GM18508 (cell line): ENCODE results near the gene CHMP2B.
"Not testable (repeated sequence)": the region's sequence is repeated elsewhere in the genome, so short reads cannot be mapped to it uniquely, and the experiment has no call there.

Experiments
- ATAC-seq: cut with Tn5 transposase; IDR thresholded peaks from one replicate; pipeline ENCODE4 v1.9.1; 2021; ENCODE audit warnings: moderate number of reproducible peaks; ENCODE audit not compliant: insufficient read depth, unreplicated experiment

CHMP2B gene

GRCh38 chr3:87228316-87228715 is 1.2 kb downstream of the CHMP2B start:
- no peak for ATAC-seq

GRCh38 chr3:87229113-87229512 is 2.0 kb downstream of the CHMP2B start:
- ATAC-seq, result no peak

- ATAC-seq, result no peak
Measured at GRCh38 chr3:87233805-87234204, 6.7 kb downstream of the CHMP2B start.

- no peak for ATAC-seq
Measured at GRCh38 chr3:87236093-87236492, 9.0 kb downstream of the CHMP2B start.

- no peak for ATAC-seq
Measured at GRCh38 chr3:87246662-87247429, 19.7 kb downstream of the CHMP2B start.

- ATAC-seq, result no peak
Measured at GRCh38 chr3:87247430-87247773, 20.3 kb downstream of the CHMP2B start.

- ATAC-seq, result not testable (repeated sequence)
Measured at GRCh38 chr3:87248231-87248630, 21.1 kb downstream of the CHMP2B start.

- ATAC-seq, result no peak
Measured at GRCh38 chr3:87248831-87249230, 21.7 kb downstream of the CHMP2B start.

- no peak for ATAC-seq
Measured at GRCh38 chr3:87250009-87250408, 22.9 kb downstream of the CHMP2B start.

GRCh38 chr3:87260270-87260669 is 33.2 kb downstream of the CHMP2B start:
- ATAC-seq, result no peak

- ATAC-seq, result no peak
Measured at GRCh38 chr3:87261925-87262324, 34.8 kb downstream of the CHMP2B start.

GRCh38 chr3:87267953-87268645 is 41.0 kb downstream of the CHMP2B start:
- ATAC-seq, result no peak

- no peak for ATAC-seq
Measured at GRCh38 chr3:87268646-87269211, 41.6 kb downstream of the CHMP2B start.

- ATAC-seq, result no peak
Measured at GRCh38 chr3:87269723-87270122, 42.6 kb downstream of the CHMP2B start.

- ATAC-seq, result no peak
Measured at GRCh38 chr3:87270908-87271700, 44.0 kb downstream of the CHMP2B start.

GRCh38 chr3:87272718-87273341 is 45.7 kb downstream of the CHMP2B start:
- peak; percentile 70 for ATAC-seq

- no peak for ATAC-seq
Measured at GRCh38 chr3:87276484-87276883, 49.4 kb downstream of the CHMP2B start, which contains the start of gene POU1F1. Gene POU1F1, minus strand, starts transcription at chr3:87276584. Its CDS starts 122 bp downstream, at chr3:87276462.

- peak; percentile 73 for ATAC-seq
Measured at GRCh38 chr3:87287011-87287410, 59.9 kb downstream of the CHMP2B start.

GRCh38 chr3:87288446-87288845 is 61.3 kb downstream of the CHMP2B start:
- no peak for ATAC-seq

- ATAC-seq, result peak; percentile 77
Measured at GRCh38 chr3:87298111-87298718, 71.1 kb downstream of the CHMP2B start.
